HG02798 (cell line): ENCODE results near the gene OR5W2.
"Not testable (repeated sequence)": the region's sequence is repeated elsewhere in the genome, so short reads cannot be mapped to it uniquely, and the experiment has no call there.

Source experiments
- ATAC-seq: cut with Tn5 transposase; IDR thresholded peaks from one replicate; pipeline ENCODE4 v1.9.1; 2021; ENCODE audit warnings: mild to moderate bottlenecking; ENCODE audit not compliant: unreplicated experiment, poor library complexity

OR5W2 gene

GRCh38 chr11:55914482-55914881 is at the start of gene OR5W2:
TSS of gene OR5W2 (minus strand) at chr11:55914582. CDS start at chr11:55914582, 0 bp downstream.
- no peak for ATAC-seq

- ATAC-seq = no peak
These were observed 42.1 kb upstream of the OR5W2 start for GRCh38 chr11:55956521-55956920.

- ATAC-seq = no peak
These were observed 34.9 kb upstream of the OR5W2 start for GRCh38 chr11:55949330-55949729.

DNA sequence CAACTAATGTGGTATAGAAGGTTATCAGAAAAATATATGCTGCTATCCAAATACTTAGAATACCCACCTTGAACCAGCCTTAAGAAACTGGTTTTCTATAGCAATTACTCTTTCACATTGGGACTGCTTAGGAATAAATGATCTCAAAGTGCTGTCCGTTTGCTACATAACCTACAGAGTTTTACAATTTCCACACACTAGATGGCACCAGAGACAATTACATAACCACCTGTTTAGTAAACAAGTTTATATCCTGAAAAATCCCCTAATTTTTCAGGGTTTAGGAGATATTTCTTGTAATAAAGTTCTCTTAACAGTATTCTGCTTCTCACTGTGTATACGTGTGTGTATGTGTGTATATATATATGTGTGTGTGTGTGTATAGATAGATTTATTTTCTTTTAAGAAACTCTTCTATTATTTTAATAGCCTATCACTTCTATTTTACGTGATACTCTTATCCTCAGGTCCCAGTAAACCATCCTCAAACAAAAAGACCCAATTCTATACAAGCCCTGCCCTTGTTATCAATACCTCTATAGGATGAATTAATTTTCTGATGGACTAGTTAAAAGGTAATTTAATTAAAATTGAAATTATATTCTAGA is 28.5 kb upstream of the OR5W2 start:
- ATAC-seq = peak; percentile 59

GRCh38 chr11:55936300-55936699 is 21.9 kb upstream of the OR5W2 start, which contains the start of gene OR5I1:
TSS of gene OR5I1 (minus strand) at chr11:55936400. CDS start at chr11:55936400, 0 bp downstream.
- ATAC-seq = no peak

DNA sequence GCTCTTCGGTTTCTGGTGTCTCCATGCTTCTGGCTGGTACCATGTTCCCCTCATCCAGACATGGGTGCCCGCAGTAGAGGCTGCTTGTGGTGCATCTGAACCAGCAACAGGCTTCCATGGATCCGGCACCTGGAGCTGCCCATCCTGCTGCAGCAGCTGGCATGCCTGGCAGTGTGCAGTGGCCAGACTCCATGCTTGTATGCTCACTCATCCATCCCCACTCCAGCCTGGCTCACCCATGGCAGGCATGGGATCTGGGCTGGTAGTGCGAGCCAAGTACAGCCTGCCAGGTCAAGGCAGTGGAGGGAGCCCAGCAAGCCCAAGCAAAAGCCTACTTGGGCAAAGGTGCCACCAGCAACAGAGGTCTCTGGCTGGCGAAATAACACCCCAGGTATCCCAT is 6.2 kb upstream of the OR5W2 start:
- no peak for ATAC-seq

GRCh38 chr11:55902308-55902707 is 12.1 kb downstream of the OR5W2 start:
- no peak for ATAC-seq

GRCh38 chr11:55895216-55895615 is 19.2 kb downstream of the OR5W2 start:
- ATAC-seq = no peak

DNA sequence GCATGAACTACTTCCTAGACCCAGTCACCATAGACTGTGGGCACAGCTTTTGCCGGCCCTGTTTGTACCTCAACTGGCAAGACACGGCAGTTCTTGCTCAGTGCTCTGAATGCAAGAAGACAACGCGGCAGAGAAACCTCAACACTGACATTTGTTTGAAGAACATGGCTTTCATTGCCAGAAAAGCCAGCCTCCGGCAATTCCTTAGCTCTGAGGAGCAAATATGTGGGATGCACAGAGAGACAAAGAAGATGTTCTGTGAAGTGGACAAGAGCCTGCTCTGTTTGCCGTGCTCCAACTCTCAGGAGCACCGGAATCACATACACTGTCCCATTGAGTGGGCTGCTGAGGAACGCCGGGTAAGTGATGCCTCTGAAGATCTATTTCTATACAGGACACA is 28.9 kb downstream of the OR5W2 start:
- not testable (repeated sequence) for ATAC-seq

- ATAC-seq = not testable (repeated sequence)
These were observed 29.4 kb downstream of the OR5W2 start for GRCh38 chr11:55884995-55885394.

DNA sequence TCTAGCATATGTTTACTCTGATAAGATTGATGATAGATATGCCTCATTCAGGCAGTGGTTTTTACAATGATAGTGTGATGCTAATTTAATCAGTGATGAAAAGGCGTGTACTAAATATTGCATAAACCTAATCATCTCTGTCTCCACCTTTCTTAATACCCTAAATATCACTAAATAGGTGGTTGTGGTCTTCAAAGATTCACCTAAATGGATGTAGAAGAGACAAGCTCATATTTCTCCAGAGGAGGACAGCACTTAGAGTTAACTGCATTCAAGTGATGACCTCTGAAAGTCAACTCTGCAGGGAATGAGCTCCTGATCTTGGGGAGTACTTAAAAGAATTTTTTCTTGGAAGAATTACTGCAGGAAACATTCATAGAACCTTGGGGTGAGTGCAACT is 31.4 kb downstream of the OR5W2 start, which contains the start of gene TRIM51:
Gene TRIM51, plus strand, starts transcription at position 301 of the 400 bp plus-strand sequence. CDS start 2,132 bp downstream, outside the sequence.
- ATAC-seq = not testable (repeated sequence)

DNA sequence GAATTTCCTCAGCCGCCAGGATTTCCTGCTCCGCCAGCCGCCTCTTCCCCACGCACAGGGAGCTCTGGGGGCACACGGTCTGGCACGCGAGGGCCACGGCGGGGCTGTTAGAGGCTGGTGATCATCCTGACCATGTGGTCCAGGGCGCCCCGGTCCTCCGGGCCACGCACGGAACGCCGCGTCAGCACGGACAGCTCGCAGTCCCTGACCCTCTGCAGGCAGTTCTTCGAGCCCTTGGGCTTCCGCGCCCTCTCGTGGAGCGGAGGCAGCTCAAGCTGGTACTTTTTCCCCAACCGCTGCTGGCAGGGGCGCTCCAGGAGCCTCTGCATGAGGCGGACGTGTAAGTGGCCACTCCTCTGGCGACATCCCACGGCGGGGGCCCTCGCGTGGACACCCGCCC is 41.2 kb downstream of the OR5W2 start:
- ATAC-seq = not testable (repeated sequence)

- not testable (repeated sequence) for ATAC-seq
These were observed 41.7 kb downstream of the OR5W2 start for GRCh38 chr11:55872731-55873130.

DNA sequence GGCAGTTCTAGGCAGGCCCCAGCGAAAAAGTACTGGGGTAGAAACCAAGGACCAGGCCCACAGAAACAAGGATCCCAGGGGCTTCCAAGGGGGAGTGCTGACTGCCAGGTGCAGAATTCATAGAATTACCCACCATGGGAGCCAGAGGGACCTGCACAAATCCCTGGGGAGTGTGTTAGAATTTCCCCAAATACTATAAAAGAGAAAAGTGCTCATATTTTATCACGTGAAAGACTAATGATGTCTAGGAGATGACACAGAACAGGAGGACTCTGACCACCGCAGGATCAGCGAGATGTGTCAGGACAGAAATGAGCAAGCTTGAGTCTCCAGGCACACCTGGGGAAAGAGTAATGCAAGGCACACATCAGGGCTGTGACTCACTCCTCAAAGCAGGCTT is 47.0 kb downstream of the OR5W2 start:
- ATAC-seq = not testable (repeated sequence)
